Skin of body (tissue), 2 donors: ENCODE results near the gene MAP1LC3B2. TPM values are rescaled to one million over a fixed set of nuclear protein-coding genes. Genes with fewer than 3 reads are reported as not detected.

Experiments used
- DNase-seq: peaks from one replicate; lab custom pipeline; 2025; lab: John Stamatoyannopoulos, UW
- total RNA-seq: library from RNA; depleted of rRNA; stranded (reverse); fragments of >200 nt; gene quantifications from one replicate; pipeline ENCODE4 v1.2.3, GENCODE V29; 2014

MAP1LC3B2 gene
- total RNA-seq, 1 donor from 2014 or later: 1.2 TPM

GRCh38 chr12:116537101-116537904, 21.9 kb upstream of the MAP1LC3B2 start:
- DNase-seq: no peak

GRCh38 chr12:116538076-116538591, 21.0 kb upstream of the MAP1LC3B2 start:
- DNase-seq: no peak

- no peak for DNase-seq
Observed at GRCh38 chr12:116538682-116539305, 20.4 kb upstream of the MAP1LC3B2 start.

GRCh38 chr12:116539361-116539771, 19.8 kb upstream of the MAP1LC3B2 start:
- no peak for DNase-seq

GRCh38 chr12:116539905-116540482, 19.2 kb upstream of the MAP1LC3B2 start:
- DNase-seq: peak; percentile 88

DNA sequence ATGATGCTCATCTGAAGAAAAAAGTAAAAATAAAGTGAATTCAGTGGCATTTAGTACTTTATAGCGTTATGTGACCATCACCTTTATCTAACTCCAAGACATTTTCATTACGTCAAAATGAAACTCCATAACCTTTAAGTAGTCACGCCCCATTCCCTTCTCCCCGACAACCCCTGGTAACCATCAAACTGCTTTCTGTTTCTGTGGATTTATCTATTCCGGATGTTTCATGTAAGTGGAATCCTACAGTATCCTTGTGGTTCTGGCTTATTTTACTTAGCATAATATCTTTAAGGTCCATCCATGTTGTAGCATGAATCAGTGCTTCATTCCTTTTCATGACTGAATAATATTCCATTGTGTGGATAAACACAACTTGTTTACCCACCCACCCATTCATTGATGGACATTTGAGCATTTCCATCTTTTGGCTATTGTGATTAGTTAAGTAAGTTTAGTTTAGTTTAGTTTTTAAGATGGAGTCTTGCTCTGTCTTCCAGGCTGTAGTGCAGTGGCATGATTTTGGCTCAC, 18.5 kb upstream of the MAP1LC3B2 start:
- DNase-seq: no peak

- no peak for DNase-seq
Observed at GRCh38 chr12:116541547-116542344, 17.4 kb upstream of the MAP1LC3B2 start.

DNA sequence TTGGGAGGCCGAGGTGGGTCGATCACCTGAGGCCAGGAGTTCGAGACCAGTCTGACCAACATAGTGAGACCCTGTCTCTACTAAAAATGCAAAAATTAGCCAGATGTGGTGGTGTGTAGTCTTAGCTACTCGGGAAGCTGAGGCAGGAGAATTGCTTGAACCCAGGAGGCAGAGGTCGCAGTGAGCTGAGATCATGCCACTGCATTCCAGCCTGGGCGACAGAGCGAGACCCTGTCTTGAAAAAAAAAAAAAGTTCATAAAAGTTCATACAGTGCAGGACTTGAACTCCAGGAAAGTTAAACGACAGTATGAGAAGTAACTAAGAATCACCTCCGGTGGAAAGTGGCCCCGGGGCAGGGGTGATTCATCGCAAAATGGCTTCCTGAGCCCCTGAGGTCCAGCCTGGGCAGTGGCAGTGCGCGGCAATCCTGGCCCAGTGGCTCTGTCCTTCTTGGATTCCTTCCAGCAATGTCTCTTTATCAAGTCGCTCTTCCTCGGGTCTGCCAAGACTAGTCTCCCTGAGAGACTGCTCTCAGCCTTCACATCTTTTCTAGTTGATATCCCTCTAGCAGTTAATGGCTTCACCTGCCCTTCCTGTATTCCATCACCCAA, 16.7 kb upstream of the MAP1LC3B2 start:
- no peak for DNase-seq

DNA sequence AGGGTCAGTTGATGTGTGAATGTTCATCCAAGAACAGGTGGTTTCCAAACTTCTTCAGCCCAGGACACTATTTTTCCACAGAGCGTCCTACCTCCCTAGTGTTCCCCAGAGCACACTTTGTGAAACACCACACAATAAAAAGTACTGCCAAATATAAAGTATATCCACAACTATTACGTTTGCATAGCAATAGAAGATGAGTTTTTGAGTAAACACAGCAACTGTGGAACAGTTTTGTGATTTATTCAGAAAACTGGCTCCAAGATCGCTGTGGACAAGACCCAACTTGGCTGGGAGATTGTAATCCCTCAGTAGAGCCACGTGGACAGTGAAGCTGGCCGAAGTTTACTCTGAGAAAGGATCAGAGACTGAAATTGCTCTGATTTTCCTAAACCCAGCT, 14.5 kb upstream of the MAP1LC3B2 start:
- DNase-seq: peak; percentile 84

- no peak for DNase-seq
Observed at GRCh38 chr12:116545144-116545543, 14.0 kb upstream of the MAP1LC3B2 start.

- DNase-seq: no peak
Observed at GRCh38 chr12:116545936-116546335, 13.2 kb upstream of the MAP1LC3B2 start.

DNA sequence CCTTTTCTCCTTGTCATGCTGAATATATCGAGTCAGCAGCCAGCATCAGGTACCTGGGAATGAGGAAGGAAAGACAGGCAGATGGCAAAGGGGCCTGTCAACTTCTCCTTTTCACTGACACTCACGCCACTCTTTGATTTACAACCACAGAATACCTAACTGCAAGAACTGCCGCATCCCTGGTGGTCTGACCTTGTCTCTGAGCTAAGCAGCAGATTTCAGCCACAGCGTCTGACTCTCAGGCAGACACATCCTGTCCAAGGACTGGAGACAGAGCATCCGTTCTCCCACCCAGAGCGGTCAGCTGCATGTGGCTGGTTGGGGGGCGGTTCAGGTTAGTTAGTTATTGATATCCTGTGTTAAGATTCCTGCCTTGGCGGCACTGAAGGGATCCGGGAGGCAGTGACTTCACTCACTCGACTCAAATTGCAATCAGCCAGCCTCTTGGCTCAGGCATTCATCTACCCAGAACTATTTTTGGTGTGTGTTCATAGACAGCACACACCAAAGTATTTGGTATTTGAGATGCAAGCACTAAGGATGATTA, 11.2 kb upstream of the MAP1LC3B2 start:
- DNase-seq: no peak

- no peak for DNase-seq
Observed at GRCh38 chr12:116549993-116550392, 9.2 kb upstream of the MAP1LC3B2 start.

DNA sequence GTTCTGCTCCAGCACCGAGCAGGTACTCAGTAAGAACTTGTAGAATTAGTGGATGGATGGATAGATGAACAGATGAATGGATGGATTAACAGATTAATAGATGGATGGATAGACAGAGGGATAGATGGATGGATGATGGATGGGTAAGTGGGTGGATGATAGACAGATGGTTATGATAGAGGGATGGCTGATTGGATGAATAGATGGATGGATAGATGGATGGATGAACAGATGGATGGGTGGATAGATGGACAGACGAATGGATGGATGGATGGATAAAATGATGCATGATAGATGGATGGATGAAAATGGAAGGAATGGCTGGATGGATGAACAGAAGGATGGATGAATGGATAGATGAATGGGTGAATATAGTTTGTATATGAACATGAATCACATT, 8.0 kb upstream of the MAP1LC3B2 start:
- no peak for DNase-seq

DNA sequence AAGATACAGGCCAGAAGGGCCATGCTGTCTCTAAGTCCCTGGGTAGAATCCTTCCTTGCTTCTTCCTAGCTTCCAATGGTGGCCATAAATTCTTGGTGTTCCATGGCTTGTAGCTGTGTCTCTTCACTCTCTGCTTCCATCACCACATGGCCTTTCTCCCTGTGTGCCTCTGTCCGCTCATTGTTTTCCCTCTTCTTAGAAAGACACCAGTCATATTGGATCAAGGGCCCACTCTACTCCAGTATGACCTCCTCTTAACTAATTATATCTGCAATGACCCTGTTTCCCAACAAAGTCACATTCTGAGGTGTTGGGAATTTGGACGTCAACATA, 7.6 kb upstream of the MAP1LC3B2 start:
- DNase-seq: no peak

DNA sequence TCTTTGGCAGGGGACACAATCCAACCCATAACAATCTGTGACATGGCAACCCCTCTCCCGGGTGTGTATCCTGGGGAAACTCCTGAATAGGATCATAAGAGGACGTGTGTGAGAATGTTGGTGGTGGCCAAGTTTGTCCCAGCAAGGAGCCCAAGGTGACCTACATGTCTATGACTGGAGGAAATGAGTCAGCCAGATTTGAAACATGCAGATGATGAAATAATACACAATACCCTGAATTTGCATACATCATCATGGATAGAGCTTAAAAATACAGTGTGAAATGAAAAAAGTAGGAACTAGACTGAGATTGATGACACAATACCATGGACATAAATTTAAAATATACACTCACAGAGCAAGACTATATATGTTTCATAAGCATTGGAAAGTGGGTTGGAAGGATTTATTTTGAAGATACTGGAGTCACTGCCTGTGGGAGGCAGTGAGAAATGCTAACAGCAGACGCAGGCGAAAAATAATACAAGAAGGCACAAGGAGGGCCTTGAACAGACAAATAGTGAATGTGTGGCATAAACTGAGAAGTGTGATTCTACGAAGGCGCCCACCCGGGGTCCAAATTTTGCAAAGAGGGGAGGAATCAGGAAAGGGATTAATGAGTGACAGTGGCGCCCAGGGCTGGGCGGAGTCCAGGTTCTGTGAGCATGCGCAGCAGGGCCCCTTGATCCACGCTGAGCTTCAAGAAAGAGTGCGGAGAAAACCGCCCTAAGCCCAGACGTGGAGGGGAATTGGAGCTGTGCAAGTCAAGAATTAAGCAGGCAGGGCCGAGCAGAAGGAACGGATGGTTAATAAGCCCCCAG, 7.0 kb upstream of the MAP1LC3B2 start:
- no peak for DNase-seq

GRCh38 chr12:116552773-116553373, 6.3 kb upstream of the MAP1LC3B2 start:
- no peak for DNase-seq

GRCh38 chr12:116556356-116556952, 2.7 kb upstream of the MAP1LC3B2 start:
- DNase-seq: no peak
